GM10266 (cell line): ENCODE results near the gene ATP2B2.

Experiments
- DNase-seq: peaks from one replicate; pipeline ENCODE4 v3.0.0; 2012; ENCODE audit errors: extremely low spot score
- TF ChIP-seq, protein P1 (sequence below): IDR thresholded peaks from 2 replicates; pipeline ENCODE4 v1.5.1; 2012; ENCODE audit warnings: mild to moderate bottlenecking, low read depth; ENCODE audit not compliant: control insufficient read depth, insufficient read depth; ENCODE audit errors: missing control alignments

ATP2B2 gene

DNA sequence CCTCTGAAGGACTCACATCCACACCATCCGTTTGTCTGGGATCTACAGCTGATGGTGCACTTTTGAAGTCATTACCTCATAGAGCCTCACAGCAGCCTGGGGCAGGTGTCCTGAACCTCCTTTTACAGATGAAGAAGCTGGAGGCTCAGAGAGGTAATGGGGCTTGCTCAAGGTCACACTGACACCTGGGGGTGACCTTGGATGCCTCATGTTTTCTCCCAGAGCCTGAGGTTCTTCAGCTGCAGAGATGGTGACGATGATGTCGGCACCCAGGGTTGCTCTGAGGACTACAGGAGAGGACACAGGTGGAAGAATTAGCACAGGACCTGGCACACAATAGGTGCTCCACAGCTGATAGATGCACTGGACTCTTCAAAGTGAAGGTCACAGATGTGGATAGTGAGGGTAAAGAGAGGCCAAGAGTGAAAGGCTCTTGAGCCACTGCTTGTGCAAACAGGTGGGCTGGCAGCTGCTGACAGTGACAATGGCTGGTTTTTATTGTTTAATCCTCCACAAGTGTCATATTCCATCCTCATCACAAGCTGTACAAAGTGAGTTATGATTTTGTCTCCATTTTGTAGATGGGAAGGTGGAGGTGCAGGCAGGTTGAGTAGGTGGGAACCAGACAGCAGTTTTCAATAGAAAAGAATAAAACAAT is 17.4 kb upstream of the ATP2B2 start:
- TF ChIP-seq, protein P1, sequence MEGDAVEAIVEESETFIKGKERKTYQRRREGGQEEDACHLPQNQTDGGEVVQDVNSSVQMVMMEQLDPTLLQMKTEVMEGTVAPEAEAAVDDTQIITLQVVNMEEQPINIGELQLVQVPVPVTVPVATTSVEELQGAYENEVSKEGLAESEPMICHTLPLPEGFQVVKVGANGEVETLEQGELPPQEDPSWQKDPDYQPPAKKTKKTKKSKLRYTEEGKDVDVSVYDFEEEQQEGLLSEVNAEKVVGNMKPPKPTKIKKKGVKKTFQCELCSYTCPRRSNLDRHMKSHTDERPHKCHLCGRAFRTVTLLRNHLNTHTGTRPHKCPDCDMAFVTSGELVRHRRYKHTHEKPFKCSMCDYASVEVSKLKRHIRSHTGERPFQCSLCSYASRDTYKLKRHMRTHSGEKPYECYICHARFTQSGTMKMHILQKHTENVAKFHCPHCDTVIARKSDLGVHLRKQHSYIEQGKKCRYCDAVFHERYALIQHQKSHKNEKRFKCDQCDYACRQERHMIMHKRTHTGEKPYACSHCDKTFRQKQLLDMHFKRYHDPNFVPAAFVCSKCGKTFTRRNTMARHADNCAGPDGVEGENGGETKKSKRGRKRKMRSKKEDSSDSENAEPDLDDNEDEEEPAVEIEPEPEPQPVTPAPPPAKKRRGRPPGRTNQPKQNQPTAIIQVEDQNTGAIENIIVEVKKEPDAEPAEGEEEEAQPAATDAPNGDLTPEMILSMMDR: no peak
- no peak for DNase-seq

DNA sequence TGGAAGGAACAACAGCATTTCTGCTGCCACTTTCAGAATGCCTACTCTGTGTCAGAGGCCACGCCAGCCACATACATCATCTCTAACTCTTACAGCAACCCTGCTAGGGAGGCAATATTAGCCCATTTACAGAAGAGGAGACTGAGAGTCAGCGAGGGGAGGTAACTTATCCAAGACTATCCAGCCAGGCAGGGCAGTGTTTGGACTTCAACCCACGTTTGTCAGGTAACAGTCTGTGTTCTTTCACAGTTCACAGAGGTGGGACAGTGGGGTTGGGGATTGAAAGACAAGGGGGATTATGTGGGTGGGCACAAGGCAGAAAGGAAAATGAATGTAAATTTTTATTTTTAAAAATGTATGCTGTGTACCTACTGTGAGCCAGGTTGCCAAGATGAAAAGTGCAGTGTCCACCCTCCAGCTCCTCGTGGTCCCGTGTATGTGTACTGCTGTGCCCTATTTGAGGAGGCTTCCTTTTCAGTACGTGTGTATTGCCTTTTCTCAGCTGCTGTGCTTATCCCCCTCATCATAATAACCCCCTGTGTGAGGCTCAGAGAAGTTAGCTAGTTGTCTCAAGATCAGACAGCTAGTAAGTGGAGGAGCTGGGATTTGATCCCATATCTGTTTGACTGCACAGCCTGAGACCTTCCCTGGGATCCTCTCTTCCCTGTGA is 16.5 kb upstream of the ATP2B2 start:
- TF ChIP-seq, protein P1: no peak
- DNase-seq: no peak

DNA sequence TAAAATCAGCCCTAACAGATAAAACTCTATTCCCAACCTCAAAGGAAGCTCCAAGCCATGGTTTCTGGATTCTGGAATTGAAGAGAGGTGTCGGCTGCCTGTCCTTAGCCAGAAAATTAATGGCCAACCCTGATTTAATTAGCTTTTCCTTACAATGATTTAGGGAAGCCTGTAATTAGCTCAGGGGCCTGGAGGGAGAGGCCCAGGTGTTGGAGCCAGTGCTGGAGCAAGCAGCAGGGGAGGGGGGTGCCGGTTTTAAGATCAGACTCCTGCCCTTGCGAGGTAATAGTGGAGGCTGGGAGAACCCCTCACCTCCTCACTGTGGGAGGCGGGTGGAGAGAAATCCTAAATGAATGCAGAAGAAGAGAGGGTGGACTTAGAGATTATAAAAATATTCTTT is 14.7 kb upstream of the ATP2B2 start:
- TF ChIP-seq, protein P1: no peak
- DNase-seq: no peak

DNA sequence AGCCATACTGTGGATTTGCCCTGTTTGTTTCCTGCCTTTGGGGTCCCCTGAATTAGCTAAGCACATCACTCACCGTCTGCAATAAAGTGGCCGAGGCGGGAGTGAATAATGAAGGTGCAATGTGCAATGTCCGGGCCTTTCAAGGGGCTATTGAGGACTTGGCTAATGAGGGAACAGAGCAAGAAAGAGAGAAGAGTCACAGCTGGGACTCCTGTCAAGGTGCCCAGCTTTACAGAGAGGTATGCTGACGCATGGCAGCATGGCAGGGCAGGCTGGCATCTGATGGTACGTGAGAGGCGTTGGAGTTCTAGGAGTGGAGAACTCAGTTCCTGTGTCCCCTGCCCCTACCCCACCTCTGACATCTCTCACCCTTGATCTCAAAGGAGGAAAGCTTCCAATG is 13.8 kb upstream of the ATP2B2 start:
- TF ChIP-seq, protein P1: no peak

DNA sequence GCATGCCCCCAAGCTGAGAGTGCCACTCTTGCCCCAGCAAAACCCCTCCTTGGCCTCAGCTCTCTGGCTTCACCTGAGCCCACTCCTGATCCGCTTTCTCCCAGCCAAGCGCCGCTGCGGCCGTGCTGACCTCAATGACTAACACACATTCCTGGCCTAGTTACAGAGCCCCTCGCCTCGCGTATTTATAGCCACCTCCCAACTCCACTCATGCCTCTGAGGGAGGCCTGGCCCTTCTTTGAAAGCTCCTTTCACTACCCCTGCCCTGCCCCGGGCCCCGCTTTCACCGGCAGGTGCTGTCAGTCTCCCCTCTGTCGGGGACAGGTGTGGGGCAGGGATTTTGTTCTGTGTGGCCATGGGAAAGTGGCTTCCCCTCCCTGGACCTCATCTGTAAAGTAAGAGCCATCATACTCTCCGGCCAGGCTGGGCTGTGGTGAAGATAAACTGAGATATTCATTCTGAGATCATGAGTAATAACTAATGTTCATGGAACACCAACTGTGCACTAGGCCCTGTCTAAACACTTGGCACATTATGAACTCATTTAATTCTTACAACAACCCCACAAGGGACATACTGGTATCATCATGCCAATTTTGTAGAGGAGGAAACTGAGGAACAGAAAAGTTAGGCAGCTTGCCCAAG is 13.2 kb upstream of the ATP2B2 start:
- TF ChIP-seq, protein P1: no peak
- no peak for DNase-seq

More for the DNA sequence above, 13.8 kb upstream of the ATP2B2 start:
- DNase-seq: no peak

DNA sequence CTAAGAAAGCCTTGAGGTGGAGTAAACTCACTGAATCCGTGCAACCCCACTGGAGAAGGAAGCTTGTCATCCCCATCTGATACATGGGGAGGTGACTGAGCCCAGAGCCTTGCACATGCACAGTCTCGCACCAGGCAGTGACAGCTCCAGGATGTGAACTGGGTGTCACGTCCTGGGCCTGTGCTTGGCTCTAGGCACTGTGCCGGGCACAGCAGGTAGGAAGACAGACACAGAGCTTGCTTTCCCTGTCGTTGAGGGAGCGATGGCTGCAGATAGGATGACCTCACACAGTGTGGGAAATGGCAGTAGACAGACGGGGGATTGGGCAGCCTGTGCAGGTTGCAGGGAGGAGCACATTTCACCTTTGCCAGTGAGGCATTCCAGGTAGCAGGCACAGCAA is 12.2 kb upstream of the ATP2B2 start:
- DNase-seq: no peak

More for the DNA sequence above, 12.2 kb upstream of the ATP2B2 start:
- TF ChIP-seq, protein P1: no peak
